Cardiac muscle cell (in vitro differentiated cells and primary cell): ENCODE measurements around the gene APLNR. TPM values are rescaled to one million over a fixed set of nuclear protein-coding genes. Genes with fewer than 3 reads are reported as not detected.

Source experiments
- DNase-seq, 2 donors: peaks; one replicate each; pipeline versions ENCODE4 v3.0.0 to v3.0.0-alpha.2; 2010 to 2017; ENCODE audit warnings: low read depth in 1 of 2, low spot score in 1 of 2
- H3K27ac ChIP-seq: fragments of 200-600 bp; sonication (generic); 2 replicates; pipeline ENCODE4 v1.5.1; 2016
- H3K27me3 ChIP-seq: fragments of 200-600 bp; sonication (generic); 2 replicates; pipeline ENCODE4 v1.6.0; 2016; ENCODE audit warnings: control low read depth
- H3K36me3 ChIP-seq: fragments of 200-600 bp; sonication (generic); 2 replicates; pipeline ENCODE4 v1.5.1; 2016; ENCODE audit warnings: control low read depth
- H3K4me1 ChIP-seq: fragments of 200-600 bp; sonication (generic); 2 replicates; pipeline ENCODE4 v1.8.1; 2017; ENCODE audit warnings: low read depth, mild to moderate bottlenecking, mixed run types
- H3K4me3 ChIP-seq: fragments of 200-600 bp; sonication (generic); 2 replicates; pipeline ENCODE4 v1.5.1; 2016; ENCODE audit warnings: mild to moderate bottlenecking
- H3K9me3 ChIP-seq: fragments of 200-600 bp; sonication (generic); 2 replicates; pipeline ENCODE4 v1.5.1; 2017; ENCODE audit warnings: low read depth, mild to moderate bottlenecking, control low read depth
- polyA plus RNA-seq: library from polyadenylated mRNA; unstranded; fragments of >200 nt; fragmentation: Nextera tagmentation; extraction: Ambion mirVana; gene quantifications from 2 replicates; pipeline ENCODE4 v1.2.1, GENCODE V29; 2016
- total RNA-seq: library from RNA; depleted of rRNA; stranded (reverse); fragments of >200 nt; gene quantifications from 2 replicates; pipeline ENCODE4 v1.2.3, GENCODE V29; 2016
- TF ChIP-seq, protein P1 (sequence below): IDR thresholded peaks from 2 replicates; pipeline ENCODE4 v1.5.1; 2012; ENCODE audit warnings: low read depth, mild to moderate bottlenecking, low read length

Gene APLNR
- total and polyA plus RNA-seq, 2 experiments from 2014 or later: 7.2 to 16.0 TPM

GRCh38 chr11:57200917-57201316 lies 36.1 kb downstream of the APLNR start:
- H3K9me3 ChIP-seq: no peaks in the 10 kb centered on the region
- no peaks in the 10 kb centered on the region for H3K4me1 ChIP-seq
- no peak overlapping the region for H3K4me3 ChIP-seq
- no peaks in the 10 kb centered on the region for H3K27me3 ChIP-seq
- TF ChIP-seq, protein P1, sequence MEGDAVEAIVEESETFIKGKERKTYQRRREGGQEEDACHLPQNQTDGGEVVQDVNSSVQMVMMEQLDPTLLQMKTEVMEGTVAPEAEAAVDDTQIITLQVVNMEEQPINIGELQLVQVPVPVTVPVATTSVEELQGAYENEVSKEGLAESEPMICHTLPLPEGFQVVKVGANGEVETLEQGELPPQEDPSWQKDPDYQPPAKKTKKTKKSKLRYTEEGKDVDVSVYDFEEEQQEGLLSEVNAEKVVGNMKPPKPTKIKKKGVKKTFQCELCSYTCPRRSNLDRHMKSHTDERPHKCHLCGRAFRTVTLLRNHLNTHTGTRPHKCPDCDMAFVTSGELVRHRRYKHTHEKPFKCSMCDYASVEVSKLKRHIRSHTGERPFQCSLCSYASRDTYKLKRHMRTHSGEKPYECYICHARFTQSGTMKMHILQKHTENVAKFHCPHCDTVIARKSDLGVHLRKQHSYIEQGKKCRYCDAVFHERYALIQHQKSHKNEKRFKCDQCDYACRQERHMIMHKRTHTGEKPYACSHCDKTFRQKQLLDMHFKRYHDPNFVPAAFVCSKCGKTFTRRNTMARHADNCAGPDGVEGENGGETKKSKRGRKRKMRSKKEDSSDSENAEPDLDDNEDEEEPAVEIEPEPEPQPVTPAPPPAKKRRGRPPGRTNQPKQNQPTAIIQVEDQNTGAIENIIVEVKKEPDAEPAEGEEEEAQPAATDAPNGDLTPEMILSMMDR: no peak
- no peak overlapping the region for H3K27ac ChIP-seq
- H3K36me3 ChIP-seq: no peaks in the 10 kb centered on the region
- DNase-seq: no peak

DNA sequence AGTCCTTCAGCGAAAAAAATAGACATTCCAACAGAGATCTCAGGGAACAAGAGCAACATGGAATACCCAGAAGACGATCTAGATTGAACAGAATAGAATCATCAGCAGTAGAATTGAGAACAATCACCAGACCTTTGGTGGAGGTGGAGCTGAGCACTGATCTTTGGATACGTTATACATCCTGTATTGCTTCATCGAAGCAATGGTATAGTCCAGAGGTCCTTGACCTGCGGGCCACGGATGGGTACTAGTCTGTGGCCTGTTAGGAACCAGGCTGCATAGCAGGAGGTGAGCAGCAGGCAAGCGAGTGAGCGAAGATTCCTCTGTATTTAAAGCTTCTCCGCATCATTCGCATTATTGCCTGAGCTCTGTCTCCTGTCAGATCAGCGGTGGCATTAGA lies 37.7 kb downstream of the APLNR start:
- Histone ChIP-seq H3K4me3 (no peak overlapping the region), H3K4me1 (no peaks in the 10 kb centered on the region), H3K27ac (no peak overlapping the region), H3K36me3 (no peaks in the 10 kb centered on the region), H3K27me3 (no peaks in the 10 kb centered on the region), H3K9me3 (no peaks in the 10 kb centered on the region)
- no peak for DNase-seq
- TF ChIP-seq, protein P1: no peak

DNA sequence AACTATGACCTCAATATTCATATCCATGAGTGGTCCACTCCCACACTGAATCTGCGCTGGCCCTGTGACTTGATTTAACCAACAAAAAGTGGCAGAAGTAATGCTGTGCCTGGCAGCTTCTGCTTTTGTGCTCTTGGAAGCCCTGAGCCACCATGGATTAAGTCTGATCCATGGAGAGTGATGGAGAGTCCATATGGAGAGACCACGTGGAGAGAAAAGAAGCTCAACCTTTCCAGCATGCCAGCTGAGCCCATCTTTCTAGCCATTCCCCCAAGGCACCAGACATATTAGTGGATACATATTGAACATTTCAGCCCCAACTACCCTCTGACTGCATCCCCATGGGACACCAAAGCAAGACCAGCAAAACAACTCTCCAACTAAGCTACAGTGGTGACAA lies 39.3 kb downstream of the APLNR start:
- H3K4me3 ChIP-seq: no peak overlapping the region
- no peaks in the 10 kb centered on the region for H3K27me3 ChIP-seq
- H3K36me3 ChIP-seq: no peaks in the 10 kb centered on the region
- no peak overlapping the region for H3K27ac ChIP-seq
- no peaks in the 10 kb centered on the region for H3K4me1 ChIP-seq
- TF ChIP-seq, protein P1: no peak
- no peak for DNase-seq
- no peaks in the 10 kb centered on the region for H3K9me3 ChIP-seq

- no peaks in the 10 kb centered on the region for H3K27me3 ChIP-seq
- TF ChIP-seq, protein P1: no peak
- H3K4me1 ChIP-seq: no peaks in the 10 kb centered on the region
- no peak for DNase-seq
- no peak overlapping the region for H3K27ac ChIP-seq
- H3K4me3 ChIP-seq: no peak overlapping the region
- no peaks in the 10 kb centered on the region for H3K9me3 ChIP-seq
- no peaks in the 10 kb centered on the region for H3K36me3 ChIP-seq
Measured at GRCh38 chr11:57196596-57196995, 40.5 kb downstream of the APLNR start.

- Histone ChIP-seq H3K4me1 (no peaks in the 10 kb centered on the region), H3K36me3 (no peaks in the 10 kb centered on the region), H3K9me3 (no peaks in the 10 kb centered on the region), H3K4me3 (no peak overlapping the region), H3K27ac (no peak overlapping the region), H3K27me3 (no peaks in the 10 kb centered on the region)
- no peak for DNase-seq
- TF ChIP-seq, protein P1: no peak
Measured at GRCh38 chr11:57192316-57192715, 44.7 kb downstream of the APLNR start.
